Kidney (tissue), 14 donors: Measurements from ENCODE around the gene RFC5. TPM values are rescaled to one million over a fixed set of nuclear protein-coding genes. Genes with fewer than 3 reads are reported as not detected.

Experiments
- DNase-seq, 5 donors: peaks; one replicate each; pipeline ENCODE4 v3.0.0-alpha.2; 2013 to 2020
- FAIRE-seq: peaks from 2 replicates; lab custom pipeline; 2012; peaks lifted over from hg19 to GRCh38; lab: Jason Lieb, UNC
- H3K27ac ChIP-seq, 2 donors: one replicate each; pipeline ENCODE4 v1.7.0; 2013; ENCODE audit warnings: low read depth in 2 of 2, low read length in 2 of 2, inconsistent platforms in 1 of 2
- H3K27me3 ChIP-seq: one replicate; pipeline ENCODE4 v1.7.1; 2013; ENCODE audit warnings: low read length, inconsistent platforms; ENCODE audit not compliant: control insufficient read depth, insufficient read depth
- H3K36me3 ChIP-seq, 3 donors: one replicate each; pipeline versions ENCODE4 v1.7.0 to v1.7.1; 2013; ENCODE audit warnings: low read length in 3 of 3, control low read depth in 1 of 3, inconsistent platforms in 1 of 3; ENCODE audit not compliant: insufficient read depth in 3 of 3, control insufficient read depth in 2 of 3
- H3K4me1 ChIP-seq, 3 donors: one replicate each; pipeline versions ENCODE4 v1.7.0 to v1.7.1; 2013; ENCODE audit warnings: low read length in 3 of 3, inconsistent platforms in 1 of 3, low read depth in 1 of 3; ENCODE audit not compliant: control insufficient read depth in 2 of 3, insufficient read depth in 2 of 3
- H3K4me3 ChIP-seq, 3 donors: one replicate each; pipeline versions ENCODE4 v1.7.0 to v1.8.1; 2013; ENCODE audit warnings: low read length in 3 of 3, control low read depth in 1 of 3, inconsistent platforms in 1 of 3
- H3K9ac ChIP-seq, 3 donors: one replicate each; pipeline versions ENCODE4 v1.7.0 to v1.7.1; 2013; ENCODE audit warnings: low read length in 3 of 3, control low read depth in 1 of 3, inconsistent platforms in 1 of 3
- H3K9me3 ChIP-seq, 3 donors: one replicate each; pipeline versions ENCODE4 v1.7.0 to v1.7.1; 2013; ENCODE audit warnings: low read length in 3 of 3, control low read depth in 1 of 3, inconsistent platforms in 1 of 3; ENCODE audit not compliant: control insufficient read depth in 2 of 3, insufficient read depth in 1 of 3
- CTCF ChIP-seq: IDR thresholded peaks from 3 replicates; pipeline ENCODE4 v1.5.1; 2012; ENCODE audit warnings: mild to moderate bottlenecking, moderate library complexity, borderline replicate concordance; ENCODE audit not compliant: insufficient read depth; ENCODE audit errors: extremely low read depth
- intact Hi-C: fragments of 100-400 bp; cut with DNase I; formaldehyde crosslinking; loops from one replicate; pipeline ENCODE4 v1.11.1; 2022
- polyA plus RNA-seq: library from polyadenylated mRNA; stranded (reverse); fragments of 350-450 nt; fragmentation: Illumina TruSeq; extraction: RNeasy Lipid Tissue Mini Kit (QIAGEN cat#74804); gene quantifications from one replicate; pipeline ENCODE4 v1.2.3, GENCODE V29; 2014; ENCODE audit warnings: low read depth, low replicate concordance; ENCODE audit not compliant: insufficient read depth
- total RNA-seq: library from RNA; stranded (reverse); fragmentation: NEBNext Ultra II Directional; extraction: Animal tissue kit (Norgen Biotek cat#: 25700); gene quantifications from one replicate; pipeline ENCODE4 v1.2.1, GENCODE V29; 2021
- donor health status: control.
- donor health status: control.
- donor health status: control.
- donor health status: control.
- donor health status: control.
- donor health status: DM: yes; HTN: yes; CAD: no.
- donor health status: Normal renal cell carcinoma (clear cell type).

Gene RFC5
- total and polyA plus RNA-seq, 2 donors from 2014 or later, result 7.0 to 13.0 TPM

- H3K36me3 ChIP-seq, result peaks cover 10 to 31% (median 11%) of the 10 kb centered on the region in 3 donors
- H3K4me1 ChIP-seq, result no peaks in the 10 kb centered on the region
- no peaks in the 10 kb centered on the region for H3K9me3 ChIP-seq
- FAIRE-seq, result no peak
- TF ChIP-seq CTCF, result no peak
- DNase-seq, result no peak
- no peak overlapping the region for H3K9ac ChIP-seq
- H3K27me3 ChIP-seq, result no peaks in the 10 kb centered on the region
- H3K27ac ChIP-seq, result no peak overlapping the region
- H3K4me3 ChIP-seq, result no peak overlapping the region
- intact Hi-C loops, result no loop called here
Measured at GRCh38 chr12:118044075-118044474, 27.6 kb downstream of the RFC5 start.

GRCh38 chr12:118044577-118044976 lies 28.1 kb downstream of the RFC5 start:
- Histone ChIP-seq H3K9ac (no peak overlapping the region), H3K4me3 (no peak overlapping the region), H3K27me3 (no peaks in the 10 kb centered on the region), H3K9me3 (no peaks in the 10 kb centered on the region), H3K27ac (no peak overlapping the region), H3K4me1 (no peaks in the 10 kb centered on the region), H3K36me3 (peaks cover 8 to 27% (median 11%) of the 10 kb centered on the region in 3 donors)
- intact Hi-C loops, result no loop called here
- FAIRE-seq, result no peak
- TF ChIP-seq CTCF, result no peak
- no peak for DNase-seq

DNA sequence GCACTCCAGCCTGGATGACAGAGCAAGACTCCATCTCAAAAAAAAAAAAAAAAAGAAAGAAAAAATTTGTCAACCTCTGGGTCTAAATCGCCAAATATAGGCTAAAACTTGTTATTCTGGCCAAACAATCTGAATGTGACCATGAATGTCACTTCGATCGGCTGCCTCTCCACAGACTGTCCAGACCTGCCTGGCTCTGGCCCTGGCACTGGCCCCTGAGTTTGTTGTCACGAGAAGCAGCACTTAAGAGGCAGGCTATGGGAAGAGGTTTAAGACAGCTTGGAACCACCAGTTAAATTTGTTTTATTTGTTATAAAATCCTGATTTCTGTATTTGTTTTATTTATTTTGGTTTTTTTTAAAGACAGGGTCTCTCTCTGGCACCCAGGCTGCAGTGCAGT lies 29.9 kb downstream of the RFC5 start:
- Histone ChIP-seq H3K9me3 (no peaks in the 10 kb centered on the region), H3K27ac (no peak overlapping the region), H3K36me3 (peaks cover 0 to 17% (median under 1%) of the 10 kb centered on the region in 3 donors), H3K9ac (no peak overlapping the region), H3K27me3 (no peaks in the 10 kb centered on the region), H3K4me3 (no peak overlapping the region), H3K4me1 (no peaks in the 10 kb centered on the region)
- intact Hi-C loops, result no loop called here
- no peak for TF ChIP-seq CTCF
- FAIRE-seq, result no peak
- DNase-seq, result no peak
